Activated T-helper 1 cell treated with anti-CD3 and anti-CD28 coated beads, Interleukin-12 subunit alpha, Interleukin-12 subunit beta, Interleukin-2, Interleukin-4 antibody, amounts not matched to agents 30 ng/mL and 10 ng/mL and 1 ng/mL, durations not matched to agents 14 hours and 24 hours and 36 hours (primary cell): ENCODE data around the gene WDR93. TPM values are rescaled to one million over a fixed set of nuclear protein-coding genes. Genes with fewer than 3 reads are reported as not detected.

ENCODE experiments used
- DNase-seq: peaks from one replicate; pipeline ENCODE4 v3.0.0; 2021; ENCODE audit warnings: low spot score
- H3K27ac Mint-ChIP-seq: one replicate; pipeline ENCODE4 v1.8.0; 2021; ENCODE audit warnings: mild to moderate bottlenecking, mixed read lengths
- H3K27me3 Mint-ChIP-seq: one replicate; pipeline ENCODE4 v1.8.0; 2022; ENCODE audit warnings: mild to moderate bottlenecking, moderate library complexity, mixed read lengths; ENCODE audit not compliant: insufficient read depth
- H3K36me3 Mint-ChIP-seq: one replicate; pipeline ENCODE4 v1.8.0; 2021; ENCODE audit warnings: low read depth, mixed read lengths
- H3K4me1 Mint-ChIP-seq: one replicate; pipeline ENCODE4 v1.8.0; 2021; ENCODE audit warnings: low read depth, mixed read lengths
- H3K4me3 Mint-ChIP-seq: one replicate; pipeline ENCODE4 v1.8.0; 2021; ENCODE audit warnings: mild to moderate bottlenecking, moderate library complexity, mixed read lengths
- H3K9me3 Mint-ChIP-seq: one replicate; pipeline ENCODE4 v1.8.0; 2021; ENCODE audit warnings: mixed read lengths
- intact Hi-C: fragments of 100-400 bp; cut with micrococcal nuclease; formaldehyde crosslinking; loops from one replicate; pipeline ENCODE4 v1.15.1; 2024
- total RNA-seq: library from RNA; stranded (reverse); gene quantifications from 2 replicates; pipeline ENCODE4 v1.2.3, GENCODE V29; 2022

WDR93 gene
- total RNA-seq, 1 donor from 2014 or later = not detected

- H3K9me3 Mint-ChIP-seq = no peaks in the 10 kb centered on the region
- no peaks in the 10 kb centered on the region for H3K36me3 Mint-ChIP-seq
- H3K27ac Mint-ChIP-seq = no peak overlapping the region
- H3K4me3 Mint-ChIP-seq = peak overlapping the region; percentile 79
- H3K27me3 Mint-ChIP-seq = peaks cover 34% of the 10 kb centered on the region
- DNase-seq = no peak
- intact Hi-C loops = no loop called here
- H3K4me1 Mint-ChIP-seq = peaks cover 17% of the 10 kb centered on the region
Observed at GRCh38 chr15:89654301-89654761, 36.3 kb upstream of the WDR93 start.

DNA sequence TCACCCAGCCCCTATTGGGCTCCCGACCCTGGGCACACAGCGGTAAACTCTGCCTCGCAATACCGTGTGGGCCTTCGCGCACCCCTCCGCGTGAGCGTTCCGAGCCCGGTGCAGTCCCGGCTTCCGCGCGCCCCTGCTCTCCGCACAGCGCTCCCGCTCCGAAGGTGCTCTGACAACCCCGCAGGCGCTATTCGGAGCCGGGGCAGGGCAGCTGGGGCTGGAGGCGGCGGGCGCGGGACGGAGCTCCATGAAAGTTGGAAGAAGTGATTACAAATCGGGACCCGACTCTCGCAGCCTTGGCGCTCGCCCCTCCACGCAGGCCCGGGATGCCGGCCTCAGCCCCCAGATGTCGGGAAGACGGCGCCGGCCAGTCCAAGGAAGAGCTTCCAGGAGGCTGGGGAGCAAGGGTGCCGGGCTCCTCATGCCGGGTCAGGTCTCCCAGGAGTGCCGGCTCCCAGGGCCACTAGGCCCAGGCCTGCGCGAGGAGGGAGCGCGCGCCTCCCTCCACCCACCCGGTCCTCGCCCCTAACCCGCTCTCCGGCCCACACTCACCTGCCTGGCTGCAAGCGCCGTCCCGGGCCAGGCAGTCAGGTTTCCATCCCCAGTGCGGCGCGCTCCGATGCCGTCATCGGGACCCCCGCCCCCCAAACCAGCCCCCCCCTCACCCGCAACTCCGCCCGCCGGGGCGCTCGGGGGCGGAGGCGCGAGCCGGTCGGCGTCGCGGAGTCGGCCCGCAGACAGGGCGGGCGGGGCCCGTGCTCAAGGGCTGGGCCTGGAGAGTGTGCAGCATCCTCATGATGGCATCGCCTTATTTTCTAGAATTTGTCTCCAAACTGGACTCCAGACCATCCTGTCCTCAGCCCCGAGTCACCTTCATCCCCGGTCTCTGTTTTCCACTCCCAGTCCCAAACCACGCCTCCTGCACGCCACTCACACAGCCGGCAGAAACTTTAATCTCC, 35.5 kb upstream of the WDR93 start, which contains the start of gene KIF7:
TSS of gene KIF7 (minus strand) at position 621 of the 959 bp plus-strand sequence. CDS start 2,537 bp downstream, outside the sequence.
- H3K4me1 Mint-ChIP-seq = peaks cover 17% of the 10 kb centered on the region
- H3K4me3 Mint-ChIP-seq = peak within 1 kb of the TSS; percentile 79
- peaks cover 41% of the 10 kb centered on the region for H3K27me3 Mint-ChIP-seq
- no peaks in the 10 kb centered on the region for H3K36me3 Mint-ChIP-seq
- DNase-seq = no peak
- H3K9me3 Mint-ChIP-seq = no peaks in the 10 kb centered on the region
- no peak within 1 kb of the TSS for H3K27ac Mint-ChIP-seq
- intact Hi-C loops = no loop called here

DNA sequence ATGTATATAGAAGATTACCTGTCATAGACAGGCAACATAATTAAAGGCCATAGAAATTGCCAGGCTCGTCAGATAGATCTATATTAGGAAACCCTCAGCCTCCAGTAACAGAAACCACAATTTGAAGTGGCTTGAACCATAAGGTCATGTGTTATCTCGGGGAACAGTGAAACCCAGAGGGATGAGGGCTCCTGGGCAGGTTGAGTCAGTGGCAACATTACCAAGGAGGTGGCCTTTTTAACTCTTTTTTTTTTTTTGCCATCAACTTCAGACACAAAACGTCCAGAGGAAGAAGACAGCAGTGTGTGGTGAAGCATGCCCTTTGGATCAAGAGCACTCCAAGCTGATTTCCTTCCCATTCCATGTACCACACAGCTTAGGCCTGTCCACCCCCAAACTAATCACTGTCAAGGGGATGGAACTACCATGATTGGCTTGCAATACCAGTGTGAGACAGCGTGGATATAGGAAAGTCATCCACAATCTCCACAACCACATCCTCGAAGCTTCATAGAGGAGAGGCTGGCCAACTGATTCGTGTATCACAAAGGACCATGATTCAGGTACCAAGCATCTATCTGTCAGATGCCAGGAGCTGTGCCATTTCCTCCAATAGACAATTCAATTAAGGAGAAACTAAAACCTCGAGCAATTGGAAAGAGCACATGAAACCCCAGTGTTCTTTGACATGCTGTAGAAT, 34.3 kb upstream of the WDR93 start:
- no peaks in the 10 kb centered on the region for H3K36me3 Mint-ChIP-seq
- H3K27me3 Mint-ChIP-seq = peaks cover 50% of the 10 kb centered on the region
- peaks cover 17% of the 10 kb centered on the region for H3K4me1 Mint-ChIP-seq
- H3K9me3 Mint-ChIP-seq = no peaks in the 10 kb centered on the region
- intact Hi-C loops = no loop called here
- H3K4me3 Mint-ChIP-seq = peak overlapping the region; percentile 65
- DNase-seq = no peak
- H3K27ac Mint-ChIP-seq = no peak overlapping the region

DNA sequence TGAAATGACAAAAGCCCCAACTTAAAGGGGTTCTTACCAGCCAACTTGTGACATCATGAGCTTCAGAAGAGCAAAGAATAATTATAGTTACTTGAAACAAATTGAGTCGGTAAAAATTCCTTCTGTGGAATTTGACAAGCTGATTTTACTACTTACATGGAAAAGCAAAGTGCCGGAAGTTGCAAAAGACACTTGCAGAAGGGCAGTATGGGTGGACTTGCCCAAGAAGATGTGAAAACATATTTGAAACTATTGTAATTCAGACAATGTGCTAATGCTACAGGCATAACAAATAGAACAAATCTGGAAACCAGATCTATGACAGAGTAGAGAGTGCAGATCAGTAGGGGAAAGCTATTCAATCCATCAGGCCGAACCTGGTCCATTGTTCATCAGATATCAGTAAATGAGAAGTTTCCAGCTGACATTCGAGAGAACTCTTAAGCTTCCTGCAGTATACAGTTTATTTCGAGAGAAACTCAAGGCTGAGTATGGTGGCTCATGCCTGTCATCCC, 32.9 kb upstream of the WDR93 start:
- Mint-ChIP-seq H3K4me3 (no peak overlapping the region), H3K4me1 (peaks cover 17% of the 10 kb centered on the region), H3K9me3 (no peaks in the 10 kb centered on the region), H3K36me3 (no peaks in the 10 kb centered on the region), H3K27ac (no peak overlapping the region), H3K27me3 (peaks cover 59% of the 10 kb centered on the region)
- DNase-seq = no peak
- intact Hi-C loops = no loop called here

- H3K9me3 Mint-ChIP-seq = no peaks in the 10 kb centered on the region
- H3K4me3 Mint-ChIP-seq = no peak overlapping the region
- no peaks in the 10 kb centered on the region for H3K36me3 Mint-ChIP-seq
- no peak for DNase-seq
- intact Hi-C loops = no loop called here
- peaks cover 16% of the 10 kb centered on the region for H3K4me1 Mint-ChIP-seq
- no peak overlapping the region for H3K27ac Mint-ChIP-seq
- peaks cover 54% of the 10 kb centered on the region for H3K27me3 Mint-ChIP-seq
Observed at GRCh38 chr15:89659295-89659694, 31.3 kb upstream of the WDR93 start.

- H3K27me3 Mint-ChIP-seq = peaks cover 52% of the 10 kb centered on the region
- peaks cover 13% of the 10 kb centered on the region for H3K4me1 Mint-ChIP-seq
- H3K27ac Mint-ChIP-seq = no peak overlapping the region
- no peak for DNase-seq
- intact Hi-C loops = no loop called here
- H3K4me3 Mint-ChIP-seq = no peak overlapping the region
- H3K9me3 Mint-ChIP-seq = no peaks in the 10 kb centered on the region
- H3K36me3 Mint-ChIP-seq = peaks cover 3% of the 10 kb centered on the region
Observed at GRCh38 chr15:89660556-89660955, 30.1 kb upstream of the WDR93 start.

GRCh38 chr15:89662893-89663626, 27.6 kb upstream of the WDR93 start:
- no peak for DNase-seq
- Mint-ChIP-seq H3K27ac (no peak overlapping the region), H3K9me3 (no peaks in the 10 kb centered on the region), H3K4me1 (peaks cover 5% of the 10 kb centered on the region), H3K27me3 (peaks cover 37% of the 10 kb centered on the region), H3K36me3 (peaks cover 3% of the 10 kb centered on the region), H3K4me3 (no peak overlapping the region)
- intact Hi-C loops = no loop called here

DNA sequence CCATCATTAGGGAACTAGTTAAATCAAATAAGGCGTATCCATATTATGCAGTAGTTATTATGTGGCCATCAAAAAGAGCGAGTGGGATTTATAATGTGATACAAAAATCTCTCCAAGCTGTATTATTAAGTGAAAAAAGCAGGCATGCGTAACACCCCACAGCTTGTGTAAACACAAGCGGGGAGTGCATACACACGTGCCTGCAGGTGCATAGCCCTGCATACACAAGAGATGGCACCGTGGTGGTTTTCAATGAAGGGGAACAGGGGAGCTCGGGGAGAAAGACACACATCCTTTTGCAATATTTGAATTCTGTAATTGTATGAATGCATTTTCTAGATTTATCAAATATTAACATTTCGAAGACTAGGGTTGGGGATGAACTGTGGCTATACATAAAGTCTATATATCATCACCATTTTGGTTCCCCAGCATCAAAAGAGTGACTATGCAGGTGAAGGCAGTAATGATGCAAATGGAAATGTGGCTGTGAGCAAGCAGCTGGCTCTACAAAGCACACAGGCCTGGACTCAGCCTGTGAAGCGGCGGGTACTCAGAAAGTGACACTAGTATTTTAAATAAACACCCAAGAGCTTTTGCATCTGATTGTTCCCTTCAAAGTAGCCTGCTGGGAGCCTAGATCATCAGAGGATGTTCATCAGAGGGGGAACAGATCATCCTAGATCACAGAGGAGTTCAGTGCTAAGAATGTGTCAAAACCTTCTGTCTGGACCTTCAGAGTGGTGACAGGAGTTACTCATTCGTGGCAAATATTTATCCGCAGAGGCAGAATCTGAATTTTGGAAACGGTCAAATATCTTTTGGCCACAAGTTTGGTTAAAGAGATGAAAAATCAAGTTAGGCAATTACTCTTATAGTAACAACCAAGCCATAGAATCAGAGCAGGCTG, 25.9 kb upstream of the WDR93 start:
- peaks cover 5% of the 10 kb centered on the region for H3K4me1 Mint-ChIP-seq
- peak overlapping the region; percentile 65 for H3K4me3 Mint-ChIP-seq
- H3K36me3 Mint-ChIP-seq = peaks cover 3% of the 10 kb centered on the region
- no peak overlapping the region for H3K27ac Mint-ChIP-seq
- H3K27me3 Mint-ChIP-seq = peaks cover 33% of the 10 kb centered on the region
- intact Hi-C loops = no loop called here
- no peak for DNase-seq
- no peaks in the 10 kb centered on the region for H3K9me3 Mint-ChIP-seq

DNA sequence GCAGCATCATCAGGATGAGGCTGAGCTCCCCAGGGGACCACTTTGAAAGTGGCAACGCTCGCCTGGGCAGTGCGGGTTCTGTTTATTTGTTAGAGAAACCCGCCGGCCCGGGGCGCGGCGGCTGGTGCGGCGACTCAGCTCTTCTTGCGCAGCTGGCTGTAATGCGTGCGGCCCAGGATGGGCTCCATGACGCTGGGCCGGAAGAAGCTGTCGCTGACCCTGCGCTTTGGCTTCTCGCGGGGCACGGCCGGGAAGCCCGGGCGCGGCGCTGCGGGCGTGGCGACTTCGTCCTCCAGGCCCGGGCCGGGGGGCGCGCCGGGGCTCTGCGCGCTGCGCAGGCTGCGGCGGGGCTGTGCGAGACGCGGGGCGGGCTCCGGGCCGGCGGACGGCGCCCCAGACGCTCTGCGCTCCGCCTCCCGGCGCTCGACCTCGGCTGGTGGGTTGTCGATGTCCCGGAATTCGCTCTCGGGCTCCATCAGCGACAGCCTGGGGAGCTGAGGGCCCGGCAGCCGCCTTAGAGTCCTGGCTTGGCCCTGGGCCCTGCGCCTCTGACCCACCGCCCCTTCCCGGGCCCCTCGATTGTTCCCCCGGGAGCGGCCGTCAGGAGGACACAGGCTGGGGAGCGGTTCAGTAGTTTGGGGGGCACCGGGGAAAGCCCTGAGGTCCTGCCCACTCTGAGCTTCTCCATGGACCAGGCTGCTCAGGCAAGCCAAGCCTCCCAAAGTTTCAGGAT, 25.0 kb upstream of the WDR93 start:
- Mint-ChIP-seq H3K36me3 (peaks cover 3% of the 10 kb centered on the region), H3K4me3 (no peak overlapping the region), H3K27me3 (peaks cover 29% of the 10 kb centered on the region), H3K4me1 (peaks cover 5% of the 10 kb centered on the region), H3K27ac (no peak overlapping the region), H3K9me3 (no peaks in the 10 kb centered on the region)
- intact Hi-C loops = no loop called here
- no peak for DNase-seq

GRCh38 chr15:89666184-89666857, 24.3 kb upstream of the WDR93 start:
- DNase-seq = no peak
- H3K4me3 Mint-ChIP-seq = no peak overlapping the region
- H3K27me3 Mint-ChIP-seq = peaks cover 23% of the 10 kb centered on the region
- no peaks in the 10 kb centered on the region for H3K9me3 Mint-ChIP-seq
- intact Hi-C loops = no loop called here
- peaks cover 3% of the 10 kb centered on the region for H3K36me3 Mint-ChIP-seq
- H3K4me1 Mint-ChIP-seq = peaks cover 5% of the 10 kb centered on the region
- H3K27ac Mint-ChIP-seq = no peak overlapping the region
